ENCODE results near the gene DMD.

Gene DMD

DNA sequence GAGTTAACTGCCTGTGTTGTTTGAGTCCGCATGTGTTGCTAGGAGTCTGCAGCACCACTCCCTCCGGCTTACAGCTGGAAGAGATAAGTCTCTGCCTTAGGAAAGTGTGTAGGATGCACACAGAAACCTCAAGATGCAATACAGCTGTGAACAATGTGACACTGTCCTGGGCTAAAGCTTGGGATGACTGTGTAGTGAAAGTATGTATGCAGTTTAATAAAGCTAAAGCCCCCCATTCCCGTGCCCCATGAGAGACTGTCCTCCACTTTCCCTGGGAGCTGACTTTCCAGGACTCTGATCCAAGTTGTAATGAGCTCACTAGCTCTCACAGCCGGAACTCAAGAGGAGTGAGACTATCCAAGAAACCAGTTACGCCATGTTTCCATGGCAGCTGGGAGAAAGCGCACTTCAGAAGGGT lies 1982.9 kb downstream of the DMD start:
- DNase-seq (ENCODE audit: low read depth), result peak; percentile 47
- H3K4me3 ChIP-seq (ENCODE audit: low read depth, low read length), result no peak overlapping the region

DNA sequence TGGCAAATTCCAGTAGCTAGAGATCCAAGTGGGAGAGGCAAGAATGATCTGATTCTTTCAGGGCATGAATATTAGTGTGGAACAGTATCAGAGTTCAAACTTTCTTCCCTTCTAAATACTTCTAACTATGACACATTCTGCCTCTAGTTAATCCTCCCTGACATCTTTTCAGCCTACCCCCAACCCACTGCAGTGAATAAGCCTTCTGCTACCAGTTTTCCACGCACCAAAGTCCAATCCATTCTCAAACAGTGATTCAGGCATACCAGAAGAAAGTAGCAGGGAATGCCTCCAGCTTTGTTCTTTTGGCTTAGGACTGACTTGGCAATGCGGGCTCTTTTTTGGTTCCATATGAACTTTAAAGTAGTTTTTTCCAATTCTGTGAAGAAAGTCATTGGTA lies 1984.1 kb downstream of the DMD start:
- TF ChIP-seq, protein P1, sequence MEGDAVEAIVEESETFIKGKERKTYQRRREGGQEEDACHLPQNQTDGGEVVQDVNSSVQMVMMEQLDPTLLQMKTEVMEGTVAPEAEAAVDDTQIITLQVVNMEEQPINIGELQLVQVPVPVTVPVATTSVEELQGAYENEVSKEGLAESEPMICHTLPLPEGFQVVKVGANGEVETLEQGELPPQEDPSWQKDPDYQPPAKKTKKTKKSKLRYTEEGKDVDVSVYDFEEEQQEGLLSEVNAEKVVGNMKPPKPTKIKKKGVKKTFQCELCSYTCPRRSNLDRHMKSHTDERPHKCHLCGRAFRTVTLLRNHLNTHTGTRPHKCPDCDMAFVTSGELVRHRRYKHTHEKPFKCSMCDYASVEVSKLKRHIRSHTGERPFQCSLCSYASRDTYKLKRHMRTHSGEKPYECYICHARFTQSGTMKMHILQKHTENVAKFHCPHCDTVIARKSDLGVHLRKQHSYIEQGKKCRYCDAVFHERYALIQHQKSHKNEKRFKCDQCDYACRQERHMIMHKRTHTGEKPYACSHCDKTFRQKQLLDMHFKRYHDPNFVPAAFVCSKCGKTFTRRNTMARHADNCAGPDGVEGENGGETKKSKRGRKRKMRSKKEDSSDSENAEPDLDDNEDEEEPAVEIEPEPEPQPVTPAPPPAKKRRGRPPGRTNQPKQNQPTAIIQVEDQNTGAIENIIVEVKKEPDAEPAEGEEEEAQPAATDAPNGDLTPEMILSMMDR (conservative IDR thresholded peaks at IDR 0.05; ENCODE audit: low read depth, low read length), result no peak
- no peak overlapping the region for H3K4me3 ChIP-seq (ENCODE audit: low read depth, low read length)
- DNase-seq (ENCODE audit: low read depth), result no peak

More for the DNA sequence above, 1982.9 kb downstream of the DMD start:
- TF ChIP-seq, protein P1 (conservative IDR thresholded peaks at IDR 0.05; ENCODE audit: low read depth, low read length), result no peak

DNA sequence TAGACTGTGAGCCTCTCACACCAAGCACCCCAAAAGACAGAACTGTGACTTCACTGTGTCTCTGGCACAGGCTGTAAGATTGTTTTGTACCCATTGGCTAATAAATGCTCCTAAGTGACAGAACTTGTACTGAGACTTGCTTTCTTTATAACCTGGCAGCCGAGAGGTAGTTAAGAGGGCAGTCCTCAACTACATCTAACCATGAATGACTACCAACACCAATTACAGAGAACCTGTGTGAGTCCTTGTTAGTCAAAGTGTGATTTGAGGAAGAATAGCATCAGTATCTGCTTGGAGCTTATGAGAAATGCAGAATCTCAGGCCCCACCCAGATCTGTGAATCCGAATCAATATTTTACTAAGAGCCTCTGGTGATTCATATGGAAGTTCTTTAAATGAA lies 1985.5 kb downstream of the DMD start:
- no peak overlapping the region for H3K4me3 ChIP-seq (ENCODE audit: low read depth, low read length)
- DNase-seq (ENCODE audit: low read depth), result no peak
- TF ChIP-seq, protein P1 (conservative IDR thresholded peaks at IDR 0.05; ENCODE audit: low read depth, low read length), result no peak

DNA sequence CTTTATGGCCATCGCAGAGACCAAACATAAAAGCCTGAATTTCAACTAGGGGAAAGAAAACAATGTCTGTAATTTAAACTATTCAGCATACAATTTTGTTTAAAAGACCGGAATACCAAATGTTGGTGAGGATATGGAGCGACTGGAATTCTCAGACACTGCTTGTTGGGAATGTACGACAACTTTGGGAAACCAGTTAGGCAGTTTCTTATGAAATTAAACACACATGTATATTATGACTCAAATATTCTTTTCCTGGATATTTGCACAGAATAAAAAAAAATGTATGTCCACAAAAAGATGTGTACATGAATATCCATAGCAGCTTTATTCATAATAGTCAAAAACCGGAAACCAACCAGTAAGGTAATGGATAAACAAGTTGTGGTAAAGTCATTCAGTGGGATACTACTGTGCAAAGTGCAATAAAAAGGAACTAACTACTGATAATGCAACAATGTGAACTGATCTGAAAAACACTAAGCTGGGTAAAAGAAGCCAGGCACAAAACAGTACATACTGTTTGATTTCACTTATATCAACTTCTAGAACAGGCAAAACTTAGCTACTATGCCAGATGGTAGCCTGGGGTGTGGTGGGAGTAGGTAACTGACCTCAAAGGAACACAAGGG lies 1986.9 kb downstream of the DMD start:
- TF ChIP-seq, protein P1 (conservative IDR thresholded peaks at IDR 0.05; ENCODE audit: low read depth, low read length), result no peak
- no peak for DNase-seq (ENCODE audit: low read depth)
- H3K4me3 ChIP-seq (ENCODE audit: low read depth, low read length), result no peak overlapping the region

DNA sequence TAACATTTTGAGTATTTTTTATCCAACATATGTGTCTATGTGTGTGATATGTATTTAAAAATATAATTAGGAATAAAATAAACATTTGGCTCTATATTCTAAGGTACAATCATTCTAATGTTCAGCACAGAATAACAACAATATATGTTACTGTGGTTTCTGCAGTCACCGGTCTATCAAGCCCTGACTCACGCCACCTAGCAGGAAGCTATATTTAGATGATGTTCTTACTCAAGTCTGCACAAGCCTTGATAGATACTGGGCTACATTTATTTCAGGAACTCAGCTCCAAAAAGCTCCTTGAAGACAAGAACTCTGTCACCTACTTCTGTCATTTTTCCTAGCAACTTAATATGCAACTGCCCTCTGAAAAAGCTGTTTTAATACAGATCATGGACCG lies 1987.5 kb downstream of the DMD start:
- H3K4me3 ChIP-seq (ENCODE audit: low read depth, low read length), result no peak overlapping the region
- TF ChIP-seq, protein P1 (conservative IDR thresholded peaks at IDR 0.05; ENCODE audit: low read depth, low read length), result no peak
- DNase-seq (ENCODE audit: low read depth), result peak; percentile 79

DNA sequence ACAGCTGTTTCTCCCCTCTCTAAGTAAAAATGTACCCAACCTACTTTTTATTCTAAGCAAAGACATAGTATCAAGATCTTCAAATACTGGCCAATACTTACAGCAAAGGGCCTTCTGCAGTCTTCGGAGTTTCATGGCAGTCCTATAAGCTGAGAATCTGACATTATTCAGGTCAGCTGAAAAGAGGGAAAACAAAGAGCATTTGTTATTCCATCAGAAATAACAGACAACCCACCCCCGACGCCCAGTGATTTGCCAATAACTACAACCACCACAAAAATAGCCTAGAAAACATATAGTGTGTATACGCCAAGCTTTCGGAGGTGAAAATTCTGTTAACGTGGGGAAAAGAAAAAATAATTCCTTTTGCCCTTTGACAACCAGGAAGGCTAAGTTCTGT lies 1988.4 kb downstream of the DMD start:
- TF ChIP-seq, protein P1 (conservative IDR thresholded peaks at IDR 0.05; ENCODE audit: low read depth, low read length), result no peak
- no peak for DNase-seq (ENCODE audit: low read depth)
- no peak overlapping the region for H3K4me3 ChIP-seq (ENCODE audit: low read depth, low read length)

DNA sequence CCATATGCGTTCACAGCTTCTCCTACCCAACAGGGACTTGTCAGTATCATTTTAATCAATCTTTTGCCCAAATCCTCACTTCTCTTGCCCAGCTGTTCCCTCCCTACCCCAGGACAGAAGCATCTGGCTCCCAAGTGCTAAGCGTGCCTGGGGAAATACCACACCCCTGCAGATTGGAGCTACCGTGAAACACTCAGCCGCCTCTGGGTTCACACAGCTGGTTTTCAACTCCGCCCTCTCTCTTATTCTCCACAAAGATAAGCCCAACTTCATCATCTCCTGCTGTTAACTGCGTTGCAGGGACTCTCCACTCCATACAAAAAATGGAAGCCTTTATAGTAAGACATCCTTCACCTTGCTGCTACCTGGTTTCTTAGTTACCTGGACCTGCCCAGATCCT lies 1992.2 kb downstream of the DMD start:
- no peak for DNase-seq (ENCODE audit: low read depth)
- TF ChIP-seq, protein P1 (conservative IDR thresholded peaks at IDR 0.05; ENCODE audit: low read depth, low read length), result no peak
- no peak overlapping the region for H3K4me3 ChIP-seq (ENCODE audit: low read depth, low read length)
